OCI-LY3 (cell line): ENCODE results near the gene RAB20.

Experiments
- H2AFZ ChIP-seq: fragments of 200-600, 300-600 bp; shearing (Covaris generic); 2 replicates; pipeline ENCODE4 v1.6.0; 2014; ENCODE audit warnings: antibody characterized with exemption, low read depth, low read length
- H3K27ac ChIP-seq: fragments of 200-600, 300-600 bp; sonication (generic); 2 replicates; pipeline ENCODE4 v1.5.1; 2014; ENCODE audit warnings: mild to moderate bottlenecking, low read length, moderate library complexity, mixed read lengths
- H3K27me3 ChIP-seq: fragments of 200-600, 300-600 bp; sonication (generic); 2 replicates; pipeline ENCODE4 v1.6.1; 2014; ENCODE audit warnings: low read depth, low read length, mixed read lengths
- H3K36me3 ChIP-seq: fragments of 200-600, 300-600 bp; sonication (generic); replicated peaks from 2 replicates; pipeline ENCODE3; 2014; ENCODE audit warnings: low read depth, low read length, mixed read lengths
- H3K4me1 ChIP-seq: fragments of 300-600, 200-600 bp; sonication (generic); 2 replicates; pipeline ENCODE4 v1.6.1; 2014; ENCODE audit warnings: low read length, mixed read lengths
- H3K4me2 ChIP-seq: fragments of 200-600, 300-600 bp; sonication (generic); 2 replicates; pipeline ENCODE4 v1.6.1; 2014; ENCODE audit warnings: low read length, mixed read lengths
- H3K4me3 ChIP-seq: fragments of 300-600, 200-600 bp; sonication (generic); 2 replicates; pipeline ENCODE4 v1.5.1; 2014; ENCODE audit warnings: antibody characterized with exemption, mild to moderate bottlenecking, low read length, moderate library complexity
- H3K79me2 ChIP-seq: fragments of 300-600, 200-600 bp; shearing (Covaris generic); 2 replicates; pipeline ENCODE4 v1.6.1; 2014; ENCODE audit warnings: mild to moderate bottlenecking, low read length, mixed read lengths
- H3K9ac ChIP-seq: fragments of 300-600, 200-600 bp; shearing (Covaris generic); 2 replicates; pipeline ENCODE4 v1.6.0; 2014; ENCODE audit warnings: mild to moderate bottlenecking, low read length, moderate library complexity
- H3K9me3 ChIP-seq: fragments of 200-600, 300-600 bp; shearing (Covaris generic); 2 replicates; pipeline ENCODE4 v1.6.1; 2014; ENCODE audit warnings: low read length, mixed read lengths; ENCODE audit not compliant: insufficient read depth
- H4K20me1 ChIP-seq: fragments of 200-600, 300-600 bp; sonication (generic); 2 replicates; pipeline ENCODE4 v1.6.1; 2016; ENCODE audit warnings: low read length, mixed read lengths; ENCODE audit not compliant: insufficient read depth
- CTCF ChIP-seq: fragments of 200-600, 300-600 bp; sonication (generic); IDR thresholded peaks from 2 replicates; pipeline ENCODE4 v1.5.1; 2014; ENCODE audit warnings: antibody characterized with exemption, low read length, low read depth
- EZH2phosphoT487 ChIP-seq: fragments of 200-600 bp; shearing (Covaris generic); IDR thresholded peaks from 2 replicates; pipeline ENCODE4 v1.6.1; 2018; ENCODE audit warnings: antibody characterized with exemption, mixed run types, low read depth

RAB20 gene

GRCh38 chr13:110495881-110496280, 65.6 kb downstream of the RAB20 start:
- no peak for TF ChIP-seq CTCF
- no peak for TF ChIP-seq EZH2phosphoT487
- no peak overlapping the region for H3K9ac ChIP-seq
- H3K36me3 ChIP-seq: no peaks in the 10 kb centered on the region
- peaks cover 14% of the 10 kb centered on the region for H3K27me3 ChIP-seq
- no peak overlapping the region for H2AFZ ChIP-seq
- H3K27ac ChIP-seq: no peak overlapping the region
- no peaks in the 10 kb centered on the region for H4K20me1 ChIP-seq
- no peak overlapping the region for H3K4me3 ChIP-seq
- H3K79me2 ChIP-seq: no peaks in the 10 kb centered on the region
- no peaks in the 10 kb centered on the region for H3K4me1 ChIP-seq
- H3K4me2 ChIP-seq: no peak overlapping the region
- 0 out of 2 replicates have a peak, but pooled peaks cover 9% of the 10 kb centered on the region for H3K9me3 ChIP-seq

- no peak for TF ChIP-seq CTCF
- TF ChIP-seq EZH2phosphoT487: no peak
- Histone ChIP-seq H2AFZ (no peak overlapping the region), H3K36me3 (no peaks in the 10 kb centered on the region), H3K4me1 (no peaks in the 10 kb centered on the region), H3K4me2 (no peak overlapping the region), H3K79me2 (no peaks in the 10 kb centered on the region), H3K27ac (no peak overlapping the region), H4K20me1 (no peaks in the 10 kb centered on the region), H3K9ac (no peak overlapping the region), H3K9me3 (0 out of 2 replicates have a peak, but pooled peaks cover 5% of the 10 kb centered on the region), H3K4me3 (no peak overlapping the region), H3K27me3 (peaks cover 9% of the 10 kb centered on the region; the same call in 1 of the 2 replicates)
Observed at GRCh38 chr13:110495376-110495775, 66.1 kb downstream of the RAB20 start.

GRCh38 chr13:110493613-110494012, 67.9 kb downstream of the RAB20 start:
- no peak overlapping the region for H3K9ac ChIP-seq
- no peaks in the 10 kb centered on the region for H3K9me3 ChIP-seq
- H4K20me1 ChIP-seq: no peaks in the 10 kb centered on the region
- no peaks in the 10 kb centered on the region for H3K79me2 ChIP-seq
- TF ChIP-seq EZH2phosphoT487: no peak
- TF ChIP-seq CTCF: no peak
- H3K4me2 ChIP-seq: no peak overlapping the region
- H3K27ac ChIP-seq: no peak overlapping the region
- H2AFZ ChIP-seq: no peak overlapping the region
- no peak overlapping the region for H3K4me3 ChIP-seq
- no peaks in the 10 kb centered on the region for H3K36me3 ChIP-seq
- H3K4me1 ChIP-seq: no peaks in the 10 kb centered on the region
- H3K27me3 ChIP-seq: 0 out of 2 replicates have a peak, but pooled peaks cover 5% of the 10 kb centered on the region

- H3K36me3 ChIP-seq: no peaks in the 10 kb centered on the region
- H4K20me1 ChIP-seq: no peaks in the 10 kb centered on the region
- no peaks in the 10 kb centered on the region for H3K4me1 ChIP-seq
- no peak overlapping the region for H3K9ac ChIP-seq
- TF ChIP-seq CTCF: no peak
- TF ChIP-seq EZH2phosphoT487: no peak
- H3K4me2 ChIP-seq: no peak overlapping the region
- H3K4me3 ChIP-seq: no peak overlapping the region
- no peak overlapping the region for H2AFZ ChIP-seq
- no peaks in the 10 kb centered on the region for H3K79me2 ChIP-seq
- H3K27ac ChIP-seq: no peak overlapping the region
- H3K27me3 ChIP-seq: 0 out of 2 replicates have a peak, but pooled peaks cover 5% of the 10 kb centered on the region
- H3K9me3 ChIP-seq: no peaks in the 10 kb centered on the region
Observed at GRCh38 chr13:110492679-110493593, 68.6 kb downstream of the RAB20 start.
